GM18868 (cell line): Measurements from ENCODE around the gene SRC.
"Not testable (repeated sequence)": the region's sequence is repeated elsewhere in the genome, so short reads cannot be mapped to it uniquely, and the experiment has no call there.

ENCODE experiments used
- ATAC-seq: cut with Tn5 transposase; IDR thresholded peaks from one replicate; pipeline ENCODE4 v1.9.1; 2021; ENCODE audit warnings: mild to moderate bottlenecking, moderate library complexity; ENCODE audit not compliant: unreplicated experiment

Gene SRC

DNA sequence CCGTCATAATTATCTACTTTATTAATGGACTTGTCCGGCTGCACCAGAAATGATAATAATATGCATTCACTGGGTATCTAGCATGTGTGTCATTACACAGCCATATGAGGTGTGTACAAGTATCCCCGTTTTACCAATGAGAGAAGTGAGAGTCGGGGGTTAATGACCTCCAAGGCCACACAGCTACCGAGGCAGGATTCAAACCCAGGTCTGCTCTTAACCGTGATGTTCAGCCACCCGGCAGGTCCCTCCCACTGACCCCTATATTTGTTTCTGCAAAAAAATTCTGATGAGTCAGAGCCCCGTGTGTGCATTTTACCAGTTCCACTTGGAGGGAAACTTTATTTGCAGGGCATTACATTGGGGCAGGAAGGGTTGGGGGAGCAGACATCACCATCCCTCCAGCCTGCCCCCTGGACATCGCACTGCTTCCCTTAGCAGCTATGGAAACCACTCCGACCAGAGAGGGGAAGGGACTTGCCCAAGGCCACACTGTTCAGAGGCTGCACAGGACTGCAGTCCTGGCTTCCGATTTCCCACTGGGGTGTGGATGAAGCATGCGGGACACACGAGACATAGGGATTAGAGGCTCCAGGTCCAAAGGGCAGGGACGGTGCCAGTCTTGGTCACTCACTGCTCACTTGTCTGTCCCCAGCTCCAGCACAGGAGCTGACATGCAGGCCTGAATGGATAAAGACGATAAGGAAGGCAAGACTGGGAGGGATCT, 10.1 kb upstream of the SRC start:
- no peak for ATAC-seq

DNA sequence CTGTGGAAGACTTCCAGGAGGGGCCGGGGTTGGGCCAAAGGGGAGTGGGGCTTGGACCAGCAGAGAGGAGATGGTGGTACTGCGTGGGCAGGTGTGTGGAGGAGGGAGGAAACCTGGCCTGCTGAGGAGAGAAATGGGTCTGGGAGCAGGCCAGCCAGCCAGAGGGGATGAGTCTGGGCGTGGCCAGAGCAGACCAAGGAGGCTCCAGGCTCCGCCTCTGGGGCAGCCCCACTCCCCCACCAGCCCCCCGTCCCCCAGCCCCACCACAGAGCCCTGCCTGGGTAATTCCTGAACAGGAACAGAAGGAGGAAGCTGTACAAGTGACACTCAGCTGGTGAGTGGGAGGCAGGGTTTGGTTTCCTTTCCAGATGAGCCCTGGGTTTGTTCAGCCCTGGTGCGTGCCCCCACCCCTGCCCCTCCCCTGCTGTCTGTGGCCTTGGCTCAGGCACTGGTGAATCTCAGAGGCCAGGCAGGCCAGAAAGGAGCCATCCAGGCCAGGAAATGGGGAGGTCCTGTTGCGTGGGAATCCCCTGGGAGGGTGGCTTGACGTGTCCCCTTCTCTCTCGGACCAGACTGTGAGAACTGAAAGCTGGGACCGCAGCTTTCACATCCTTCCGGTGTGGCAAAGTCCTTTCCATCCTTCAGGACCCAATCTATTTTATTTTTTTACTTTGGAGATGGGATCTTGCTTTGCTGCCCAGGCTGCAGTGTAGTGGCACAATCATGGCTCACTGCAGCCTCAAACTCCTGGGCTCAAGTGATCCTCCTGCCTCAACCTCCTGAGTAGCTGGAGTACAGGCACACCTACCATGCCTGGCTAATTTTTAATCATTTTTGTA, 9.4 kb upstream of the SRC start:
- ATAC-seq, result peak; percentile 77

DNA sequence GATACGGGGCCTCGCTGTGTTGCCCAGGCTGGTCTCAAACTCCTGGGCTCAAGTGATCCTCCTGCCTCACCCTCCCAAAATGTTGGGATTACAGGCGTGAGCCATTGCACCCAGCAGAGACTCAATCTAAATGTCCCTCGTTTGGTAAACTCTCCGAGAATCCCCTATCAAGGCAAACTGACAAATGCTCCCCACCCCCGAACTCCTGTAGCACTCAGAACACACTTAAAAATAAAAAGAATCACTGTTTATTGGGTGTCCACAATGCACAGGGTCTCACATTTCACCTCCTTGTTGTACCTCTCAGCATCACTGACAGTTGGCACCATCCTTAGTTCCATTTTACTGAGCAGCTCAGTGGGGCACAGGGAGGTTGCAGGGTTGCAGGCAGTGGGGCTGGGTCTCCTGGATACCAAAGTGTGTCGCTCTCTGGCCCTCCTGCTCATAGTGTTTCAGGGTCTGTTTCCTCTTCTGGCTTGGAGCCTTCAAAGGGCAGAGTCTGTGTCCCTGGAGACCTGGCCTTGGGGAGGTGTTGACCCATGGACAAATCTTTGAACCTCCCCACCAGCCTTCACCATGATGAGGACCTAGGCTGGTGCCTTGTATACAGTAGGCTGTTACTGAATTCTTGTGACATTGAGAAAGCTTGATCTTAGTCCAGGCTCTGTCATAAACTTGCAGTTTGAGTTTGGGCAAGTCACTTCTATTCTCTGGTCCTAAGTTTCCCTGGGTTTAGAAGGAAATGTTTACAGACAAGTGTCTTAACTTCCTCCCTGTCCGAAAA, 8.5 kb upstream of the SRC start:
- no peak for ATAC-seq

DNA sequence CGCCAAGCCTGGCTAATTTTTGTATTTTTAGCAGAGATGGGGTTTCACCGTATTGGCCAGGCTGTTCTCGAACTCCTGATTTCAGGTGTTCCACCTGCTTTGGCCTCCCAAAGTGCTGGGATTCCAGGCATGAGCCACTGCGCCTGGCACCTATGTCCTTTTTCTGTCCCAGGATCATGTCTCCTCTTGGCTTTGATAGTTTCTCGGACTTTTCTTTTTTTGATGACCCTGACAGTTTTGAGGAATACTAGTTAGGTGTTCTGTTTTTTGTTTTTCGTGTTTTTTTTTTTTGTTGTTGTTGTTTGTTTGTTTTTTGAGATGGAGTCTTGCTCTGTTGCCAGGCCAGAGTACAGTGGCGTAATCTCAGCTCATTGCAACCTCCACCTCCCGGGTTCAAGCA, 7.6 kb upstream of the SRC start:
- not testable (repeated sequence) for ATAC-seq

DNA sequence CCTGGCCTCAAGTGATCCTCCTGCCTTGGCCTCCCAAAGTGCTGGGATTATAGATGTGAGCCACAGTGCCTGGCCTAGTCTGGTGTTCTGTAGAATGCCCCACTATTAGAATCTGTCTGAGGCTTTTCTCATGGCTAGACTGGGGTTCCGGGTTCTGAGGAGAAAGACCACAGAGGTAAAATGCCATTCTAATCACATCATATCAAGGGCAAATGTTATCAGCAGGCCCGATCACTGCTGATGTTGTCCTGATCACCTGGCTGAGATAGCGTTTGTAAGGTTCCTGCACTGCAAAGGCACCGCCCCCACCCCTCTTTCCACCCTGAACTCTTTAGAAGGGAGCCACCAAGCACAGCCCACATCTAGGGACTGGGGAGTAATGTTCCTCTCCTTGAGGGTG, 6.7 kb upstream of the SRC start:
- no peak for ATAC-seq

DNA sequence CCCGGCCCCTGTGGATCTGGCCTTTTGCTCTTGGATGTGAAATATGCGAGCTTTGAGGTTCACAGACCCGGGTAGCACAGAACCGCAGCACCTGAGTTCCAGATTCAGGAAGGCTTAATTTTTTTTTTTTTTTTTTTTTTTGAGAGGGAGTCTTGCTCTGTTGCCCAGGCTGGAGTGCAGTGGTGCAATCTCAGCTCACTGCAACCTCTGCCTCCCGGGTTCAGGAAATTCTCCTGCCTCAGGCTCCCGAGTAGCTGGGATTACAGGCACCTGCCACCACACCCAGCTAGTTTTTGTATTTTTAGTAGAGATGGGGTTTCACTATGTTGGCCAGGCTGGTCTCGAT, 6.2 kb upstream of the SRC start:
- not testable (repeated sequence) for ATAC-seq

DNA sequence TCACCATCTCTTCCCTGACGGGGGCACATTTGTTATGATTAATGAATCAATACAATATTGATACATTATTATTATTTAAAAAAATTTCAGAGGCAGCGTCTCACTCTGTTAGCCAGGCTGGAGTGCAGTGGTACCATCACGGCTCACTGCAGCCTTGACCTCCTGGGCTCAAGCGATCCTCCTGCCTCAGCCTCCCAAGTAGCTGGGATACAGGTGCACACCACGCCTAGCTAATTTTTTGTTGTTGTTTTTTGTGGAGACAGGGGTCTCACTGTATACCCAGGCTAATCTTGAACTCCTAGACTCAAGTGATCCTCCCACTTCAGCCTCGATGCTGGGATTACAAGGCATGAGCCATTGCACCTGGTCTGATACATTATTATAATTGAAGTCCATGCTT, 4.9 kb upstream of the SRC start:
- no peak for ATAC-seq

DNA sequence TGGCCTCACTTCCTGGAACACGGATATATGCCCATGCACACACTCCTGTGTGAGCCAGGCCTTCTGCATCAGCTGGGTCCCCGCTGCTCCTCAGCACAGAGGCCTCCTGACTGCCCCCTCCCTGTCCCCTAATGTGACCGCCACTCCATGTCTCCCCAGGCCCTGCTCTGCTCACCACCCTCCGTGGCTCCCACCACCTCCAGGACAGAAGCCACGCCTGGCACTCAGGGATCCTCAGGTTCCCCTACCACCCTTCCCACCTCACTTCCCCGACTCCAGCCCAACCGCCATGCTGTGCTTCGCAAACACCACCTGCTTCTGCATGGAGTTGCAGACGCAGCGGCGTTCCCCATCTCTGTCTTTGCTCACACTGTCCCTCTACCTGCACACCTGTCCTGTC, 4.3 kb upstream of the SRC start:
- no peak for ATAC-seq

DNA sequence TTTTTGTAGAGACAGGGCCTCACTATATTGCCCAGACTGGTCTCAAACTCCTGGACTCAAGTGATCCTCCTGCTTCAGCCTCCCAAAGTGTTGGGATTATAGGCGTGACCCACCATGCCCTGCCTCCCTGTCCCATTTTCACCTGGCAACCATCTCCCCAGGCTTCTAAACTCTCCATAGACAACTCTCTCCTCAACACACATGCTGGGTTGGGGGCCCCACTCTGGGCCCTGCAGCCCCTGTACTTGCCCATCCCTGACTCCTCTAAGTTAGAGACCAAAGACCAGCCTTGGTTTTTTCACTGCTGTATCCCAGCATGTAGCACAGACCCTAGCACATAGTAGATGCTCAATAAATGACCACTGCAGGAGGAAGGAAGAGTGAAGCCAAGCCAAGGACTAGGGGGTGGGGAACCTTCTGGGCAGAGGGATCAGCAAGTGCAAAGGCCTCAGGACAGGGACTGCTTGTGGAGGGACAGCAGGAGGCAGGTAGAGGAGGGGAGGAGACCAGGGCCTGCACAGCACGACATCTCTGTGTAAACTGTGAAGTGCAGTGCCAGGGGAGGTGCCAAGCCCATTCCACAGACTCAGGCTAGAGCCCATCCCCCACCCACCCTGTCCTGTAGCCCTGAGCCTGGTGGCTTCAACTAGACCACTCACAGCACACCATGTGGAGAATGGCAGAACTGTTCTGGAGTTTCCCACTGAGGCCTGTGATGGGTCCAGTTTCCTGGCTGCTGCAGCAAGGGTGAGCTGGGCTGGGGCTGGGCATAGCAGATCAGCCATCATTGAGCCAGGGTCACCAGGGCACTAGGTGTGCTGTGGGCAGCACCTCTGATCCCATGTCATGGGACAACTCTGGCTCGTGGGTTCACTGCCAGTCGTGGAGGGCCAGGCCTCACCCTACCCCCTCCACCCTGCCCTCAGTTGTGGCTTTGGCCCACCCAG, 3.4 kb upstream of the SRC start:
- ATAC-seq, result no peak

DNA sequence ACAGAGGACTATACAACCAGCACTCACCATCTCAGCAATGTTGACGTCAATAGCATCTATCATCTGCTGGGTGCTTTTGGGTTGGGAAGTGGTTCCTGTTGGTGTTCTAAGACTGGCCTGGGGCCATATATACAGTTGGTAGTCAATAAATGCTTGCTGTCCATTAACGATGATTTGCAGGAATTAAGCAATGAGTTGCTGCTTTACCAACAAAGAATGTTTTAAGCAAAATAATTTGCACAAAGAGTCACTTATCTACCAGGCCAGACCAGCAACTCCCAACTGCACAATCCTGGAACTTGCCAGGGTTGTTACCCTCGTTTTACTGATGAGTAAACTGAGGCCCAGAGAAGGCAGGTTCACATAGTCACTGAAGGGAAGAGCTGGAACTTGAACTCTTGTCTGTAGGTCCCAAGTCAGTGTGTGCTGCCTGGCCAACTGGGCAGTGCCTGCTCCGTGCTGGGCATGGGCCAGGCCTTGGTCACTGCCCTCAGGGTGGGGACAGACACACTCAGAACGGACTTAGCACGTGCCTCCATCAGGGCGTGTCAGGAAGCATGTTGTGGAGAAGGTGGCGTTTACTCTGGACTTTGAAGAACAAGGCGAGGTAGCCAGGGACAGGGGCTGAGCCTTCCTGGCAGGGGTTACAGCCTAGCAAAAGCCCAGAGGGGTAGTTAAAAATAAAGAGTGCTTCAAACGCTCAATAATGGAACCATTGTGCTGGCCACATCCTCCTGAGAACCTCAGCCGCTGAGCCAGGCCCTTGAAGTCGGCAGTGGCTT, 2.5 kb upstream of the SRC start:
- no peak for ATAC-seq

DNA sequence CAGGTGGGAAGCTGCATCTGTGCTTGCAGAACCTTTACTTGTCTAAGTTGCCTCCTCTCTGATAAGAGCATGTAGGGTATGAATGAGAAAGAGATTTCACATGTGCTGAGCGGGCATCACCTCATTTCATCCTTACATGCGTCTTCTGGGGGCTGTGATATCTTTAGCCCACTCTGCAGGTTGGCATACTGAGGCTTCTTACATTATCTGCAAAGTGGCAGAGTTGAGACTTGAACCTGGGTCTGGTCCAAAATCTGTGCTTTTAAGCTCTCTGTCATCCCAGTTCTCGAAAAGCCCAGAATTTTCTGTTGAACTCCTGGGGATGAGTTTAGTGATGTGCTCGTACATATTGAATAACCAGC, 2.0 kb upstream of the SRC start:
- ATAC-seq, result no peak

DNA sequence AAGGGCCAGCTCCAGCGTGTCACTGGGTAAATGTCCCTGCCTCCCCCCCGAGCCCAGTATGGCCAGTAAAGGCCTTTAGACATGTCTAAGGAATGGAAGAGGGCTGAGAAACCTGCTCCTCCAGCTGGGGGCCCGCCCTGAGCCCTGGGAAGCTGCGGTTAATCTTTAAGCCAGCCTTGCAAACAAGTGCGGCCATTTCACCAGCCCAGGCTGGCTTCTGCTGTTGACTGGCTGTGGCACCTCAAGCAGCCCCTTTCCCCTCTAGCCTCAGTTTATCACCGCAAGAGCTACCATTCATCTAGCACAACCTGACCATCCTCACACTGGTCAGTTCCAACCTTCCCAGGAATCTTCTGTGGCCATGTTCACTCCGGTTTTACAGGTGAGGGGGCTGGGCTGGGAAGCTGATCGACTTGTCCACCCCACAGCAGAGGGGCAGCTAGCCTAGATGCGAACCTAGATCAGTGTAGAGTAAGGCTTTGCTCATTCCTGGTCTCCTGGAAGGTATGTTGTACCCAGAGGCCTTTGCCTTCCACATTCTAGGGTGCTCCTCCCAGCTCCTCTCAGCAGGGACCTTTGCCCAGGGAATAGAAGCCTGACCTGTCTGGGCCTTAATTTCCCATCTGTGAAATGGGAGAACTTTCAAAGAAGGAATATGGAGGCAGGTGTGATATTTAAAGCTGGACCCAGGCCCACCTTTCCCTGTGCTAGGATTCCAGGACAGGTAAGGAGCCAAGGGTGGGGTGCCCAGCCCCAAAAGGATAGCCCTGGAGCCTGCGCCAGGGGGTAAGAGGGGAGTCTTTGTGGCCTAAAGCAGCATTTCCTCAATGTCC, 1.2 kb upstream of the SRC start:
- ATAC-seq, result no peak

DNA sequence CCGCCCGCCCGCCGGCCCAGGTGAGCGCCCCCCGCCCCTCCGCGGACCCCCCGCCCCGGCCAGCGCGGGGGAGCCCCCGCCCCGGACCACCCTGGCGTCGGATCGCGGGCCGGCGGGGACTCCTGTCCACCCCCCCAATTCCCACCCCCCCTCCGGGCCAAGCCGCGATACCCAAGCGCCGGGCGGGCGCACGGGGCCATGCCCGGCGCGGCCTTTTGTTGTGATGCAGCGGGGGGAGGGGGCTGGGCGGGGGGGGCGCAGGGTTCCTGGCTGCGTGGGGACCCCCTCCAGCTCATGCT, 245 bp downstream of the SRC start:
- ATAC-seq, result no peak

DNA sequence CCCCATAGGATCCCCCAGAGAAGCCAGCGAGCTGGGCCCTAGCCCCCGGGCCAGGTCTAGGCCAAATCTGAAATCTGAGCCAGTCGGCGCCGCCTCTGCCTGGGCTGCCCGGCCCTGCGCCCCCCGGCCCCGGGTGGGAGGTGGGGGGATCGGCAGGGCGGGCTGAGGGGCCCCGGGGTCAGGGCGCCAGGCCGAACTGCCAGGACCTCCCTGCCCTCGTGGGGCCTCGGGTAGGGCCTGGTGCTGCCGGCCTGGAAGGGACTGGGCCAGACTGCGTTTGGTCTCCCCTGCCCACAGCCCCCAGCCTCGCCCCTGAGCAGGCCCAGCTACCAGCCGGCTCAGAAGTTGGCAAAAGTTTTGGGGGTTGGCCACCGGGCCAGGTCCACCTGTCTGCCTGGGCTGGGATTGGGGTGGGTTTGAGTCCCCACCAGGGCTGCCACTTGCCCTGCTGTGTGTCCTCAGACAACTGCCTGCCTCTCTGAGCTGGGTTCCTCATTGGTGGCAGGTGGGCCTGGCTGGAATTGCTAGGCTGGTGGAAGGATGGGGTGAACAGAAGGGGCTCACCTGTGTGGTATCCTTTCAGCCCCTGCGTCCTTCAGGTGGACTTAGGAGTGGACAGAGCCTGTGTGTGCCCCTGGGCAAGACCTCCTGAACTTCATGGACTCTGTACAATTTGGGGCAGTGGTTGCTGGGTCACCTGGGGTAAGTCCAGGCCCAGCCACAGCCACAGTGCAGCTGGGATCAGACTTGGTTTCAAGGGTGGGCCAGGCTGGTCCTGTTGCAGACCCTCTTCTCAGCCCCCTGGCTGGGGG, 801 bp downstream of the SRC start:
- ATAC-seq, result no peak

DNA sequence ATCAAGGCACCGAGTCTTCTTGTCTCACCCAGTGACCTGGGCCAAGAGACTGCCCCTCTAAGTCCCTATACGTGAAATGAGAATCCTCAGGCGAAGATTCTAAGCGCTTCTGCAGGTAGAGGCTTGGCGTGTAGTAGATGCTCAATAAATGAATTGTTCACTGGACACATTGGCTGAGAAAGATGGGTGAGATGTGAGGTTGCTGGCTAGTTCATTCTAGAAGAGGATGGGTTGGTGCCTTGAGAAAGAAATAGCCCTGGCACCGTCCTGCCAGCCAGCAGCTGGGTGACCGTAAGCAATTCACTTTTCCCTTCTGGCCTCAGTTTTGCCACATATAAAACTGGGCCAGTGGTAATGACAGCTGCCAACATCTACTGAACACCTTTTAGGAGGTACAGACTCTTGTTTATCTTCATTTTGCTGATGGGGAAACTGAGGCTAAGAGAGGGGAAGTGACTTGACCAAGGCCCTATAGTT, 1.4 kb downstream of the SRC start:
- no peak for ATAC-seq

DNA sequence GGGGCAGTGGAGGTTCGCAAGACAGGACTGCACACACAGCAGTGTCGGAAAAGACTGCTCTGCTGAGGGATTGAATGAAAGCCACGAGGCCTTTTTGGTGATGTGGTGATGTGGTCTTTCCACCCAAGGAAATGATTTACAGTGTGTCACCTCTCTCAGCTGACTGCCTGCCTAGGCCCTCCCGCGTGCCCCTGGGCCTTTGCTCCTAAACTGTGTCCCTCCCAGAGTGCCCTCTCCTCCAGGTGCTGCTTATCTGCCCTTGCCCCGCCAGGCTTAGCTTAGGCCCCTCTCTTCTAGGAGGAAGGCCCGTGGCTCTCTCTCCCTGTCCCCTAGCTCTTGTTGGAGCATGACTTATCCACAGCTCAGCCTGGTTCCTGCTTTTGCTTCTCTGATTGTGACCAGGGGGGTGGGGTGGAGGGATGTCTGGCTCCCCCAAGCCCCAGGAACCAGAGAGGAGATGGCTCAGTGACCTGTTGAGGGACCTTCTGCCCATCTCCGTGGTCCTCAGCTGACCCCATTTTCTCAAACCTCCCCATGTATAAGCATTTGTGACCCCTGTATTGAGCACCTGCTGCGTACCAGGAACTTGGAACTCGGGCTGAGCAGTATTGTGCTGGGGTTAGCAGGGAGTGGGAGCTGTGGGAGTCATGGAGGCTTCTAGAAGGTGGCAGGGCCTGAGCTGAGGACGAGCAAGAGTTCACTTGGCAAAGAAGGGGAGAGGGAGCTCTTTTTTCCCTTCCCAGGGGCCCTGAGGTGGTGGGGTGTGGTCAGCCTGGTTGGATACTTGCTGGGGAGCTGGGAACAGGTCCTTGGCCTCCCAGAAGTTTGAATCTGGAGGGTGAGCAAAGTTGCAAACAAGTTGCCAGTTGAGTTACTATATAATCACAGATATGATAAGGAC, 2.2 kb downstream of the SRC start:
- no peak for ATAC-seq

DNA sequence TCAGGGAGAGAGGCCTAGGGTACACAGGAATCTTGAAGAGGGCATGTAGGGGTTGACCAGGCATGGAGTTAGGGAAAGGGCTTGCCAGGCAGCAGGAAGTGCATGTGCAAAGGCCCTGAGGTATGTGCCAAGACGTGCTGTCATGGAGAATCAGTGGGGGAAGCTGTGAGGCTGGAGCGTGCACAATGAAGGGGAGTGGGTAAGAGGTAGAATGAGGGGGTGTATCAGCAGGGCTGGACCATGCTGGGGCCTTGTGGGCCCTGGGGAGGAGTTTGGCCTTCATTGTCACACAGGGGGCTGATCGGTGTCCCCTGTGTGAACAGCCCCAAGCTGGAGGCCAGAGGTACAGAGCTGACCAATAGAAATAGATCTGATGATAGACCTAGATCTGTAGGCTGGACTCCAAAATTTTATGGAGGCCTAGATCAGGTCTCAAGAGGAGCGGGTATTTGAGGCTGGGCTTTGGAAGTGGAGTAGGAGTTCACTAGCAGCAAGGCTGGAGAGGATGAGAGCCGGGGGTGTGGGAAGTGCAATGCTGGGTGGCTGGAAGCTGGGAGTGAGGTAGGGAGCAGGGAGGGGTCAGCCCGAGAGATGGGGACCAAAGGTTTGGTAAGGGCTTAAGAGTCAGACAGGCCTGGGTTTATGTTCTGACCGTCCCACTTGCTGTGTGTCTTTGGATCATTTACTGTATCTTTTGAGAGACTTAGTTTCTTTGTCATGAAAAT, 3.0 kb downstream of the SRC start:
- ATAC-seq, result no peak
